ENCODE results near the gene HERC6.
"Not testable (repeated sequence)": the region's sequence is repeated elsewhere in the genome, so short reads cannot be mapped to it uniquely, and the experiment has no call there.

HERC6 gene

GRCh38 chr4:88378691-88379559 lies at the start of gene HERC6:
Gene HERC6 (plus strand): TSS chr4:88378852. CDS start chr4:88378922, 70 bp downstream.
- DNase-seq (ENCODE audit: low read depth in 3 of 3, low spot score in 1 of 3): peak in 2 of 3 donors; percentile 35 to 47

- DNase-seq (ENCODE audit: low read depth in 3 of 3, low spot score in 1 of 3): no peak
These were observed 44.8 kb upstream of the HERC6 start for GRCh38 chr4:88333741-88334405.

GRCh38 chr4:88335092-88335665 lies 43.5 kb upstream of the HERC6 start:
- DNase-seq (ENCODE audit: low read depth in 3 of 3, low spot score in 1 of 3): no peak

- DNase-seq (ENCODE audit: low read depth in 3 of 3, low spot score in 1 of 3): no peak
These were observed 37.1 kb upstream of the HERC6 start for GRCh38 chr4:88341227-88342192.

GRCh38 chr4:88346902-88347301 lies 31.8 kb upstream of the HERC6 start:
- DNase-seq (ENCODE audit: low read depth in 3 of 3, low spot score in 1 of 3): not testable (repeated sequence)

GRCh38 chr4:88348761-88349160 lies 29.9 kb upstream of the HERC6 start:
- not testable (repeated sequence) for DNase-seq (ENCODE audit: low read depth in 3 of 3, low spot score in 1 of 3)

- DNase-seq (ENCODE audit: low read depth in 3 of 3, low spot score in 1 of 3): no peak
These were observed 27.9 kb upstream of the HERC6 start for GRCh38 chr4:88350786-88351185.

- DNase-seq (ENCODE audit: low read depth in 3 of 3, low spot score in 1 of 3): no peak
These were observed 26.5 kb upstream of the HERC6 start for GRCh38 chr4:88352062-88352740.

- no peak for DNase-seq (ENCODE audit: low read depth in 3 of 3, low spot score in 1 of 3)
These were observed 25.3 kb upstream of the HERC6 start for GRCh38 chr4:88353324-88353723.

- DNase-seq (ENCODE audit: low read depth in 3 of 3, low spot score in 1 of 3): no peak
These were observed 21.9 kb upstream of the HERC6 start for GRCh38 chr4:88356771-88357170.

GRCh38 chr4:88357262-88357661 lies 21.4 kb upstream of the HERC6 start:
- DNase-seq (ENCODE audit: low read depth in 3 of 3, low spot score in 1 of 3): no peak

- no peak for DNase-seq (ENCODE audit: low read depth in 3 of 3, low spot score in 1 of 3)
These were observed 19.1 kb upstream of the HERC6 start for GRCh38 chr4:88359558-88359957.

- no peak for DNase-seq (ENCODE audit: low read depth in 3 of 3, low spot score in 1 of 3)
These were observed 18.4 kb upstream of the HERC6 start for GRCh38 chr4:88360256-88360655.

GRCh38 chr4:88360791-88361190 lies 17.9 kb upstream of the HERC6 start:
- DNase-seq (ENCODE audit: low read depth in 3 of 3, low spot score in 1 of 3): no peak

GRCh38 chr4:88361217-88361773 lies 17.4 kb upstream of the HERC6 start:
- not testable (repeated sequence) for DNase-seq (ENCODE audit: low read depth in 3 of 3, low spot score in 1 of 3)

GRCh38 chr4:88366460-88366859 lies 12.2 kb upstream of the HERC6 start:
- DNase-seq (ENCODE audit: low read depth in 3 of 3, low spot score in 1 of 3): no peak

GRCh38 chr4:88367826-88368225 lies 10.8 kb upstream of the HERC6 start:
- no peak for DNase-seq (ENCODE audit: low read depth in 3 of 3, low spot score in 1 of 3)

GRCh38 chr4:88369180-88369812 lies 9.4 kb upstream of the HERC6 start:
- DNase-seq (ENCODE audit: low read depth in 3 of 3, low spot score in 1 of 3): not testable (repeated sequence)

GRCh38 chr4:88381123-88381522 lies 2.5 kb downstream of the HERC6 start:
- no peak for DNase-seq (ENCODE audit: low read depth in 3 of 3, low spot score in 1 of 3)

Measured in stimulated activated CD4-positive, alpha-beta T cell treated with anti-CD3 and anti-CD28 coated beads, TNF-alpha, amount 100 ng/mL, for 1 hour (primary cell).